Spinal cord (tissue), 10 donors: ENCODE results near the gene DNAJC5. TPM values are rescaled to one million over a fixed set of nuclear protein-coding genes. Genes with fewer than 3 reads are reported as not detected.

Experiments used
- DNase-seq, 6 donors: peaks; one replicate each; pipeline versions ENCODE4 v3.0.0 to v3.0.0-alpha.2; 2013 to 2015; ENCODE audit warnings: low spot score in 6 of 6, low read depth in 4 of 6
- H3K27ac ChIP-seq: one replicate; pipeline ENCODE4 v1.5.1; 2013; ENCODE audit warnings: low read depth, low read length, control low read depth
- H3K27me3 ChIP-seq: one replicate; pipeline ENCODE4 v1.6.1; 2013; ENCODE audit warnings: low read length; ENCODE audit not compliant: control insufficient read depth, insufficient read depth
- H3K36me3 ChIP-seq: one replicate; pipeline ENCODE4 v1.6.1; 2013; ENCODE audit warnings: low read length; ENCODE audit not compliant: control insufficient read depth, insufficient read depth
- H3K4me1 ChIP-seq: one replicate; pipeline ENCODE4 v1.6.1; 2013; ENCODE audit warnings: low read length; ENCODE audit not compliant: control insufficient read depth, insufficient read depth
- H3K4me3 ChIP-seq: one replicate; pipeline ENCODE4 v1.5.1; 2013; ENCODE audit warnings: low read depth, low read length, control low read depth
- H3K9me3 ChIP-seq: one replicate; pipeline ENCODE4 v1.6.1; 2013; ENCODE audit warnings: low read length; ENCODE audit not compliant: control insufficient read depth, insufficient read depth
- WGBS: methylation state at CpG from one replicate; pipeline ENCODE4 v1.1.5; 2013; ENCODE audit warnings: missing lambda C conversion rate; ENCODE audit not compliant: insufficient coverage; 5-methylcytosine and 5-hydroxymethylcytosine counted together
- polyA plus RNA-seq, 2 donors: library from polyadenylated mRNA; unstranded; fragments of 120-200 nt; gene quantifications; one replicate each; pipeline ENCODE4 v1.2.1, GENCODE V29; 2013; ENCODE audit not compliant: insufficient read length in 2 of 2
- total RNA-seq, 2 donors: library from RNA; depleted of rRNA in 1 of 2; stranded (reverse); fragments of 120-200 nt in 1 of 2; fragments of >200 nt in 1 of 2; gene quantifications; one replicate each; pipeline versions ENCODE4 v1.2.3 to v1.2.4, GENCODE V29; 2013 to 2014
- donor health status: healthy.

Gene DNAJC5
- total and polyA plus RNA-seq, 4 donors = 59.4 to 112 (median 94.8) TPM

DNA sequence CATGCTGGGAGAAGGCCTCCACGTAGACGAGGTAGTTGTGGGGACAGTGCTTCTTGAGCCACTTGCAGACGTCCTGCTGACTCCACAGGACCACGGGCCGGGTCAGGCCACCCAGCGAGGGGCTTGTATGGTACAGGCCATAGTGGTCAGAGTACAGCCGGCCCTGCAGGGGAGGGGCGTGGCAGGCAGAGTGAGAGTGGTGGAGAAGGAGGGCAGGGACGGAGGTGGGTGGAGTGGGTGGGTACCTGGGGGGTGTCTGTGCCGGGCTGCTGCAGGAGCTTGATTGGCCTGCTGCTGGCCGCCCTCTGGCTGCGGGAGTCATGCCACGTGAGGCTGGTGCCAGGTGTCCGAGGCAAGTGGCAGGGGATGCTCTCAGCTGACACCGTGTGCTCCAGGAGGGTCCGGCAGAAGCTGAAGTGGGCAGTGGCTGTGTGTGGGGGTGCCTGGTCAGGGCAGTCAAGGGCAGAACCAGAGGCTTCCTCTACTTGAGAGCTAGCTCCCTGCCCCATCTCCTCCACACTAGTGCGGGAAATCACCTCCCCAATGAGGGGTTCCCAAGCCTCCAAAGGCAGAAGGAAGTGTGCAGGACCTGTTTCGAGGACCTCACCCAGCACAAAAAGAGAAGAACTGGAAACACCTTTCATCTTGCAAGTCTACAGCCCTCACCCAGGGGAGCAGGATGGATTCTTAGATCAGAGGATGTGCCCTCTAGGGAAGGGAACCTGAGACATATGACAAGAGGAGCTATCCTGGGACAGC lies 82.2 kb downstream of the DNAJC5 start:
- H3K4me3 ChIP-seq = no peak overlapping the region
- no peaks in the 10 kb centered on the region for H3K9me3 ChIP-seq
- H3K27ac ChIP-seq = no peak overlapping the region
- H3K36me3 ChIP-seq = peaks cover 51% of the 10 kb centered on the region
- H3K27me3 ChIP-seq = no peaks in the 10 kb centered on the region
- 88% methylated on average over 17 of the region's 18 CpGs for WGBS
- DNase-seq = peak in 1 of 6 donors; percentile 2
- H3K4me1 ChIP-seq = peaks cover 54% of the 10 kb centered on the region

DNA sequence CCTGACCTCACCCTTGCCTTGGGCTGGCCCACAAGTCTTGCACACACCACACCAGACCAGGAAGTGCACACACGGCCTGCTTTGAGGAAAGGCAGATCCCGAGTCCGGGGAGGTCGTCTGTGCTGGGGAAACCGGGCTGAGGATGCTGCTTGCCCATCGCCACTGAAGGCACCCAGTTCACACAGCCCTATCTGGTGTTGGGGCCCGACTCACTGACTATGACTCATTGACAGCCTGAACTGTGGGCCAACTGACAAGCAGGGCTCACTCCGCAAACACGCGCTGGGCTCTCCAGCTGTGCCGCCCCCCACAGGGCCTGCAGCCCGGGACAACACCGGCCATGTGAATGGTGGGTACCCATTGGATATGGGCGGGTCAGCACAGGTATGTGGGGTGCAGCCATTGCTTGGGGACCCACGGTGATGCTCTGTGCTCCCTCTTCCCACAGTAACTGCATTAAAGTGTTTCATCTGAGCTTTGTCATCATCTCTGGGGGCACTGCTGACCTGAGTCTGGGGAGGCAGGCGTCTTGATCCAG lies 82.9 kb downstream of the DNAJC5 start:
- Histone ChIP-seq H3K4me3 (peak overlapping the region; percentile 60), H3K27me3 (no peaks in the 10 kb centered on the region), H3K9me3 (no peaks in the 10 kb centered on the region), H3K4me1 (peaks cover 57% of the 10 kb centered on the region), H3K27ac (no peak overlapping the region), H3K36me3 (peaks cover 52% of the 10 kb centered on the region)
- no peak for DNase-seq
- 80% methylated on average over 14 of the region's 16 CpGs for WGBS

DNA sequence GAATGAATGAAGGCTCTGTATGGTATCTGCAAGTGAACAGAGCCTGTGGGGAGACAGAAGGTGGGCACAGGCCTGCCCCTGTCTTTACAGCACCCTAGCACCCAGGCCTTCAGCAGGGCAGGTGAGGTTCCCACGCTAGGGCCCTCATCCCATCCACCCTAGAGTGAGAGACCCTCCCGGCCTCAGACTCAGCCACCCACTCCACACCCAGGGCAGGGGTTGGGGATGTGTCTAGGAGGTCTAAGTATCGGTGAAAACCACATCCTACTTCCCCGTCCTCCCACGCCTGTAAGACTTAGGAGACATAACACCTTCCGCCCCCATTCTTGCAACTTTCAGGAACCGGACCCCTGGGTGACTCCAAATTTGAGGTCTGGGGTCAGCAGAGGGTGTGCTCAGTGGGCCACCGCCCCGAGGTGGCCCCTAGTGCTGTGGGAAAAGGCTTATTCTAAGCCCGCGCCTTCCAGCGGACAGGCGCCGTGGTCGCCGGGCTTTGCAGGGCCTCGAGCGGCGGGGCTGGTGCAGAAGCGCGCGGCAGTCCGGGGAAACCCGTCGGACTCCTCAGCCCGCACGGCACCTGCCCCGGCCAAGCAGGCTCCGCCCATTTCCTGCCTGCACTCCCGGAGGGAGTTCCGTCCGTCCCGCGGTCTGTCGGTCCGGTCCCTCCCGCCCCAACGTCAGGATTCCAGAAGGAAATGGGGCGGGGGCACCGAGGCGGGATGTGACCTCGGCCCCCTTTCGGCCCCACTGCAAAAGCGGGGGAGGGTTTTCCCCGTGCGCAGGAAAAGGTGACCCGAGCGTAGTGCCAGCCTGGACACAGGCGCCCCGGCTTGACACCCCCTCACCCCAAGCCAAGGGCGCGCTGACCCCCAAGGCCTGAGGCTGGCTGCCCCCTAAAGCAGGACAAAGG lies 83.6 kb downstream of the DNAJC5 start:
- Histone ChIP-seq H3K4me1 (peaks cover 55% of the 10 kb centered on the region), H3K9me3 (no peaks in the 10 kb centered on the region), H3K4me3 (peak overlapping the region; percentile 60), H3K27me3 (no peaks in the 10 kb centered on the region), H3K36me3 (peaks cover 51% of the 10 kb centered on the region), H3K27ac (peak overlapping the region; percentile 22)
- WGBS = under 1% methylated on average over 46 of the region's 52 CpGs
- DNase-seq = peak in 2 of 6 donors; percentile 55 to 69

DNA sequence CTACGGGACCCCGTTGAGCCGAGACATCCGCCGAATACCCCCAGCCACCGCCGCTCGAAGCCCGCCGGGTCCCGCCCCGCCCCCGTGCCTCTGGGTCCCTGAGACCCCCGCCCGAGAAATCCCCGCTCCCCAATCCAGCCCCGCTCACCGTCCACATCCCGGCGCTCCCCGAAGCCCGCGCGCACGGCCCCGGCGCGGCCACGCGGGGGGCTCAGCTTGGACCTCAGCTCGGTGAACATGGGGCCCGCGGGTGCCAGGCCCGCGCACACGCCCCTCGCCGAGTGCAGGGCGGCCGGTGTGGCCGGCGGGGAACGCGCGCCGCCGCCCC lies 84.3 kb downstream of the DNAJC5 start:
- H3K27me3 ChIP-seq = no peaks in the 10 kb centered on the region
- H3K9me3 ChIP-seq = no peaks in the 10 kb centered on the region
- peaks cover 51% of the 10 kb centered on the region for H3K36me3 ChIP-seq
- H3K4me3 ChIP-seq = peak overlapping the region; percentile 60
- peak overlapping the region; percentile 22 for H3K27ac ChIP-seq
- under 1% methylated on average over 47 of the region's 47 CpGs for WGBS
- H3K4me1 ChIP-seq = peaks cover 48% of the 10 kb centered on the region
- DNase-seq = peak in 1 of 6 donors; percentile 43

DNA sequence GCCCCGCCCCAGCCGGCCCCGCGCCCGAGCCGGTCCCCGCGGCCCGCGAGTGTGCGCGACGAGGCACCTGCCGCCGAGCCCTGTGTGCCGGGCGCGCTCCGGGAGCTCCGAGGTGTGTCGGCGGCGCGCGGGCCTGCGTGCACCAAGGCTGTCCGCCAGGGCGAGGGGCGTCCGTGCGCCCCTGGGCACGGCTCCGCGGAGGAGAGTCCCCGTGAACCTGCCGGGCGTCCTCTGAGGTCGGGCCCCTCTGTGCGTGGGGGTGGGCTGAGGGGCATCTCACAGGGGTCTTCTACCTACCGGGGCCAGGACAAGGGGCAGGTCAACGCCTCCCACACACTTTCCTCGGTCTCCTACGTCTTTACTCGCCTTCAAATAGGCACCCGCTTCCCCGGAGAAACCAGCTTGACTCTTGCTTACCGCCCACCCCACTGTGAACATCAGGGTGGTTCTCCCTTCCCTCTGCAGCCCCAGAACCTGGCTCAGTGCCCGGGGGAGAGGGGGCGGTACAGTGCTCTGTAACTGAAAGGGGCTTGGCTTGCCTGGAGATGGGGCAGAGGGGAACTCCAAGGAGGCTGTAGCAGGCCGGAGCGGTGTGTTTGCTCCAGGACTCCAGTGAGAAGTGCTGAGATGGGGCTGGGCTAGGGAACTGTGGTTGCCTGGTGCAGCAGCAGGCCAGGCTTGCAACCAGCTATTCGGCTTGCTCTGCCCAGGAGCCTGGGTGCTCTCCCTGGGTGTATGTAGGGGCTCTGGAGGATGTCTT lies 84.8 kb downstream of the DNAJC5 start, which contains the start of gene SAMD10:
TSS of gene SAMD10 (minus strand) at position 86 of the 760 bp plus-strand sequence. CDS start 175 bp downstream, outside the sequence.
- DNase-seq = peak in 3 of 6 donors; percentile 71 to 93 (median 87)
- Histone ChIP-seq H3K27me3 (no peaks in the 10 kb centered on the region), H3K4me1 (peaks cover 43% of the 10 kb centered on the region), H3K4me3 (peak within 1 kb of the TSS; percentile 63), H3K9me3 (no peaks in the 10 kb centered on the region), H3K36me3 (peaks cover 47% of the 10 kb centered on the region), H3K27ac (peak within 1 kb of the TSS; percentile 89)
- WGBS = under 1% methylated on average over 52 of the region's 52 CpGs

DNA sequence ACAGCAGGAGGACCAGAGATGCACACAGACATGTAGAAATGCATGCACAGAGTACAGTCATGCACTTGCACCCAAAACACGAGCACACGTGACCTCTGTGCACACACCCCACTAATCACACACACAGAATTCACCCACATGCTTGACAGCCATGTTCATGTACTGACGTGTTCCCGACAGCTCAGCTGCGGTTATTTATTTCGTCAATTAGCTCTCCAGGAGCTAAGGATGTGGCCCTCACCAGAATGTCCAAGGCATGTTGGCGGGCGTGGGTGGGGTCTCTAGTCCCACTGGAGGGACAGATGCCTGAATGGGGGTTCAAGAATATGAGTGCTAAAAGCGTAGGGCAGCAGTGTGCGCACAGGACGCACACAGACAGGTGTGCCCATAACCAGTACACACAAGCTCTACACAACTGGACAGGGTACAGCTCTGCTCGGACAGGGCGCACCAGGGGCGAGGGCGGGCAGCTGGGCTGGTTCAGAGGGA lies 85.4 kb downstream of the DNAJC5 start:
- Histone ChIP-seq H3K9me3 (no peaks in the 10 kb centered on the region), H3K4me3 (peak overlapping the region; percentile 63), H3K27ac (peak overlapping the region; percentile 89), H3K36me3 (peaks cover 47% of the 10 kb centered on the region), H3K27me3 (no peaks in the 10 kb centered on the region), H3K4me1 (peaks cover 40% of the 10 kb centered on the region)
- peak in 1 of 6 donors; percentile 18 for DNase-seq
- 91% methylated on average over 11 of the region's 15 CpGs for WGBS

DNA sequence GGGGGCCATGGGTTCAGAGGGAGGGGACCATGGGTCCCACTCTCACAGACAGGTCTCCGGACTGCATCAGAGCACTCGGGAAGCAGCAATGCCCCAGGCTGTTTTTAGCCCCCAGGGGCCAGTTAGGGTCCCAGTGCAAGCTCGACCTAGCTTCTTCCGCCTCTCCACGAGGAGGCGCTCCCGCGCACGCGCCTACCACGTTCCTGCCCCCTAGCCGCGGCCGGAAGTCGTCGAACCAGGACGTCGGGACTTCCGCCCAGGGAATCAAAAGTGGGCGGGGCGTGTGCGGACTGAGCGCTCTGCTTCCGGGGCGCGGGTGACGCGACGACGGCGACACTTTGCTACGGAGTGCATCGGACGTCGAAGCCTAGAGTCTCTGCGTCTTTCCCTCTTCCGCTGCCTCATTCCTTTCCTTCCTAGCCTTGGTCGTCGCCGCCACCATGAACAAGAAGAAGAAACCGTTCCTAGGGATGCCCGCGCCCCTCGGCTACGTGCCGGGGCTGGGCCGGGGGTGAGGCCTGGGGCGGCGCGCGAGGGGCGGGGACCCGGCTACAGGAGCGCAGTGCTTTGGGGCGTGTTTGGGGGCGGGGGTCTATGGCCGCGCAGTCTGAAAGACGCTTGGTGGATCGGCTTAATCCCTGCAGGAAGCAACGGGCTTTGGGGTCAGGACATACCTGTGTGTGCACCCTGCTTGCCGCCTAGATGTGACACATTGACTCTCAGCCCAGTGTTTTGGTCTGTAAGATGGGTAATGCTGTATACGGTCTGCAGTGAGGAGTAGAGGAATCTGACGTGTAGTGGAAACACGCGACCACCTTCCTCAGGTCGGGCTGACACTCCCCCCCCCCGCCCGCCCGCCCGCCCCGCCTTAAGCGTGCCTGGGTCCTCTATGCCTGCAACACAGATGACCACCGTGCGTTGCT lies 86.1 kb downstream of the DNAJC5 start, which contains the start of gene PRPF6:
TSS of gene PRPF6 (plus strand) at position 327 of the 923 bp plus-strand sequence. CDS start at position 441, 114 bp downstream.
- Histone ChIP-seq H3K36me3 (peaks cover 47% of the 10 kb centered on the region), H3K27ac (peak within 1 kb of the TSS; percentile 89), H3K4me3 (peak within 1 kb of the TSS; percentile 63), H3K4me1 (peaks cover 40% of the 10 kb centered on the region), H3K27me3 (no peaks in the 10 kb centered on the region), H3K9me3 (no peaks in the 10 kb centered on the region)
- peak; percentile 85 to 99 (median 93) for DNase-seq
- under 1% methylated on average over 66 of the region's 75 CpGs for WGBS

DNA sequence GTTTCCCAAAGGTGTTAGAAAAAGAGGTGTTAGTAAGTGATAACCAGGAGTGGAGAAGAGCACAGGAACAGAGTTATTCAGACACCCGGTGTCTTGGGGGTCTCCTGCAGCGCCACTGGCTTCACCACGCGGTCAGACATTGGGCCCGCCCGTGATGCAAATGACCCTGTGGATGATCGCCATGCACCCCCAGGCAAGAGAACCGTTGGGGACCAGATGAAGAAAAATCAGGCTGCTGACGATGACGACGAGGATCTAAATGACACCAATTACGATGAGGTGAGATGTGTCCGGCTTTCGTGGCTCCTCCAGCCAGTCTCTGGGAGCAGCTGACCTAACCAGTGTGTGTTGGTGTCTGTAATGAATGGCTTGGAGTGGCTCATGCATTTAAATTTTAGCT lies 88.0 kb downstream of the DNAJC5 start:
- DNase-seq = no peak
- H3K27ac ChIP-seq = no peak overlapping the region
- no peaks in the 10 kb centered on the region for H3K9me3 ChIP-seq
- H3K27me3 ChIP-seq = no peaks in the 10 kb centered on the region
- peaks cover 39% of the 10 kb centered on the region for H3K4me1 ChIP-seq
- 89% methylated on average over 14 of the region's 14 CpGs for WGBS
- peaks cover 47% of the 10 kb centered on the region for H3K36me3 ChIP-seq
- no peak overlapping the region for H3K4me3 ChIP-seq
